ENCODE measurements around the gene TMEM233.
A peak's percentile ranks its signal among the peaks of the same experiment; 100 is the strongest.

TMEM233 gene

DNA sequence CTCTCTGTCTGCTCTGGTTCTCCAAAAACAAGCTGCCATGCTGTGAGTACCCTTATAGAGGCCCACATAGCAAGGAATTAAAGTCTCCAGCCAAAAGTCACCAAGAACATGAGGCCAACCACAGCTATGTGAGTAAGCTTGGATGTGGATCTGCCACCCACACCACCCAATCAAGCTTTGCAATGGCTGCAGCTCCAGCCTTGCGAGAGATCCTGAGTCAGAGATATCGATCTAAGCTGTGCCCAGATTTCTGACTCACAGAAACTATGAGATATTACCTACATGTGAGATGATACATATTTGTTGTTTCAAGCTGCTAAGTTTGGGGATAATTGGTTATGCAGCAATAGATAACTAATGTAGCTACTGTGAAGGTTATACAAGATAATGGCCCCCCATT is 15.5 kb upstream of the TMEM233 start:
- DNase-seq (ENCODE audit: insufficient read length) (no peak), FAIRE-seq (no peak)
- TF ChIP-seq TAF1 (IDR thresholded peaks at IDR 0.05; ENCODE audit: borderline replicate concordance, low read depth, low read length): no peak
- TF ChIP-seq POLR2AphosphoS5 (IDR thresholded peaks at IDR 0.05; ENCODE audit: low read depth, low read length): no peak
- TF ChIP-seq POLR2A (IDR thresholded peaks at IDR 0.05; ENCODE audit: low read depth, low read length): no peak

DNA sequence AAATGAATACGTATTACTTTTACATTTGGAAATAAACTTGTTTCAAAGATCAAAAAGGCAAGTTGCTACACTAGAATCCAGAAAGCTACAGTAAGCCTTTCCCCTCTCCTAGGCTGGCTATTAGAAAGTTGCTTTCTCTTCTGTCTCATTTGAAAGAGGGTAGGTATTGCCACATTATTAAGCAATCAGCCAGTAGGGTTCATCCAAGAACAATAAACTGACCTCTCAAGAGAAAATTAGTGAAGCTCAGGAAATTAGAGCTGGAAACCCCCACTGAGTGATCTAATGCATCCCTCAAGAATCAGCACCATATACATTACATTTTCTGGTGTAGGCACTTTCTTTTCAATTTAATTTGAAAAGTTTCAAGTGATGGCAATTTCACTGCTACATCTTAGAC is 4.5 kb upstream of the TMEM233 start:
- TF ChIP-seq POLR2A (IDR thresholded peaks at IDR 0.05; ENCODE audit: low read depth, low read length): no peak
- DNase-seq (ENCODE audit: insufficient read length) (no peak), FAIRE-seq (no peak)

DNA sequence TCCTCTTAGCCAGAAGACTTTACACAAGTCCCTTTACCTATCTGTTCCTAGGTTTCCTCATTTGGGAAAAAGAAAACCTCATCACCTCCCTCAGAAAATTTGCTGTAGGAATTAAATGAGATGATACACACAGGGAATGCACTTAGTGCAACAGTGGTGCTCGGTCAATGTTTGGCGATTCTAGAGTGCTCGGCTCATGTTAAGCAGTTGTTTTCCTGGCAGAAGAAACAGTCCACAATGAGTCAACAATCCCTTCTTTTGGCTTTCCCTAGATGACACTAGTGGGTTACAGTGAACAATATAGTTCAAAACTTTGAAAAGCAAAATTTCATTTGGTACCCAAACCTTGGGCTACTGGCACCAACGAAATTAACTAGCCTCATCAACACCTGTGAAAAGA is 3.9 kb upstream of the TMEM233 start:
- FAIRE-seq (no peak), DNase-seq (ENCODE audit: insufficient read length) (no peak)
- TF ChIP-seq POLR2AphosphoS5 (IDR thresholded peaks at IDR 0.05; ENCODE audit: low read depth, low read length) (no peak), POLR2A (IDR thresholded peaks at IDR 0.05; ENCODE audit: low read depth, low read length) (no peak), TAF1 (IDR thresholded peaks at IDR 0.05; ENCODE audit: borderline replicate concordance, low read depth, low read length) (no peak)

DNA sequence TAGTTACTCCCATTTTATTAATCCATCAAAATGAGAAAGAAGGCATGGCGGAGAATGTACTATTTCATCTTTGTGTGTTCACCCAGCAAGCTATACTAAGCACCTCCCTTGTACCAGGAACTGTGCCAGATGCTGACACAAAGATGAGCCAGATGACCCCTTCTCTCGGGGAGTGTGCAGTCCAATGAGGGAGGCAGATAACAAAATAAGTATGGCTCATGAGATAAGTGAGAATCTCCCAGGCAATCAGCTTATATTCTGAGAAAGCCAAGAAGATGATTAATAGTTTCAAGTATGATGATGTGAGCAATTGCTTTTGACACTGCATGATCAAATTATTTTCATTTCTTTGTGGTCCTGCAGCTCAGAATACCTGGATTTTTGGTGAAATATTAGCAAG is 1.3 kb upstream of the TMEM233 start:
- FAIRE-seq (no peak), DNase-seq (ENCODE audit: insufficient read length) (no peak)
- TF ChIP-seq POLR2A (IDR thresholded peaks at IDR 0.05; ENCODE audit: low read depth, low read length) (no peak), TAF1 (IDR thresholded peaks at IDR 0.05; ENCODE audit: borderline replicate concordance, low read depth, low read length) (no peak), POLR2AphosphoS5 (IDR thresholded peaks at IDR 0.05; ENCODE audit: low read depth, low read length) (no peak)

DNA sequence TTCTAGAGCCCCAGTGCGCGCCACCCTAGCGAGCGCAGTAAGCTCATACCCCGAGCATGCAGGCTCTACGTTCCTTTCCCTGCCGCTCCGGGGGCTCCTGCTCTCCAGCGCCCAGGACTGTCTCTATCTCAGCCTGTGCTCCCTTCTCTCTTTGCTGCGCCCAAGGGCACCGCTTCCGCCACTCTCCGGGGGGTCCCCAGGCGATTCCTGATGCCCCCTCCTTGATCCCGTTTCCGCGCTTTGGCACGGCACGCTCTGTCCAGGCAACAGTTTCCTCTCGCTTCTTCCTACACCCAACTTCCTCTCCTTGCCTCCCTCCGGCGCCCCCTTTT is 791 bp downstream of the TMEM233 start:
- no peak for FAIRE-seq

DNA sequence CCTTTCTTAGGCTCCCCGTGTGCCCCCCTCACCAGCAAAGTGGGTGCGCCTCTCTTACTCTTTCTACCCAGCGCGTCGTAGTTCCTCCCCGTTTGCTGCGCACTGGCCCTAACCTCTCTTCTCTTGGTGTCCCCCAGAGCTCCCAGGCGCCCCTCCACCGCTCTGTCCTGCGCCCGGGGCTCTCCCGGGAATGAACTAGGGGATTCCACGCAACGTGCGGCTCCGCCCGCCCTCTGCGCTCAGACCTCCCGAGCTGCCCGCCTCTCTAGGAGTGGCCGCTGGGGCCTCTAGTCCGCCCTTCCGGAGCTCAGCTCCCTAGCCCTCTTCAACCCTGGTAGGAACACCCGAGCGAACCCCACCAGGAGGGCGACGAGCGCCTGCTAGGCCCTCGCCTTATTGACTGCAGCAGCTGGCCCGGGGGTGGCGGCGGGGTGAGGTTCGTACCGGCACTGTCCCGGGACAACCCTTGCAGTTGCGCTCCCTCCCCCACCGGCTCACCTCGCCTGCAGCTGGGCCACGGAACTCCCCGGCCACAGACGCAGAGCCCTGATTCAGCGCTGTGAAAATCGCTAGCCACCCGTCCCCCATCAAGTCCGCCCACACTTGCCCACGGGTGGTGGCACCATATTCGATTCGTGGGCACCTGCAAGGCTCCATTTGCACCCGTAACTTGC is 1.3 kb downstream of the TMEM233 start:
- FAIRE-seq: no peak

More for the DNA sequence above, 791 bp downstream of the TMEM233 start:
- TF ChIP-seq TAF1 (IDR thresholded peaks at IDR 0.05; ENCODE audit: borderline replicate concordance, low read depth, low read length): no peak
- TF ChIP-seq POLR2A (IDR thresholded peaks at IDR 0.05; ENCODE audit: low read depth, low read length): no peak
- no peak for TF ChIP-seq POLR2AphosphoS5 (IDR thresholded peaks at IDR 0.05; ENCODE audit: low read depth, low read length)
- no peak for DNase-seq (ENCODE audit: insufficient read length)

DNA sequence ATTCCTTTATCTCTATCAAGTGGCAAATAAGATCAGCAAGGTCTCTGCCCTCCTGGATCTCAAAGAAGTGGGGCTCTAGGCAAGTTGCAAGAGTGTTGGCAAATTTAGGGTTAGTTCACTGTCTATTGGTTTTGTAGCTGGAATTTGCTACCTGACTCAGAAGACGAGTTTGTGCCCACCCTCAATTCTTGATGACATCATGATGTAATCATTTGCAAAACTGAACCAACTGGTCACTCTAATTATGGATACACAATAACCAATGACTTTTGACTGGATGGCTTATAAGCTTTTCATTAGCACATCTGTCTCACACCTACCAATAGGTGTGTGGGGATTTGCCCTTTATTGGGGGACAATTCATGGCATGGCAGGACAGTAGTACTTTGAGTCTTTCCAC is 4.6 kb downstream of the TMEM233 start:
- no peak for DNase-seq (ENCODE audit: insufficient read length)
- no peak for FAIRE-seq
- TF ChIP-seq POLR2AphosphoS5 (IDR thresholded peaks at IDR 0.05; ENCODE audit: low read depth, low read length): no peak
- no peak for TF ChIP-seq POLR2A (IDR thresholded peaks at IDR 0.05; ENCODE audit: low read depth, low read length)
- TF ChIP-seq TAF1 (IDR thresholded peaks at IDR 0.05; ENCODE audit: borderline replicate concordance, low read depth, low read length): no peak

More for the DNA sequence above, 1.3 kb downstream of the TMEM233 start:
- peak; percentile 11 for DNase-seq (ENCODE audit: insufficient read length)
- TF ChIP-seq POLR2A (IDR thresholded peaks at IDR 0.05; ENCODE audit: low read depth, low read length): no peak
- TF ChIP-seq POLR2AphosphoS5 (IDR thresholded peaks at IDR 0.05; ENCODE audit: low read depth, low read length): no peak
- TF ChIP-seq TAF1 (IDR thresholded peaks at IDR 0.05; ENCODE audit: borderline replicate concordance, low read depth, low read length): no peak

DNA sequence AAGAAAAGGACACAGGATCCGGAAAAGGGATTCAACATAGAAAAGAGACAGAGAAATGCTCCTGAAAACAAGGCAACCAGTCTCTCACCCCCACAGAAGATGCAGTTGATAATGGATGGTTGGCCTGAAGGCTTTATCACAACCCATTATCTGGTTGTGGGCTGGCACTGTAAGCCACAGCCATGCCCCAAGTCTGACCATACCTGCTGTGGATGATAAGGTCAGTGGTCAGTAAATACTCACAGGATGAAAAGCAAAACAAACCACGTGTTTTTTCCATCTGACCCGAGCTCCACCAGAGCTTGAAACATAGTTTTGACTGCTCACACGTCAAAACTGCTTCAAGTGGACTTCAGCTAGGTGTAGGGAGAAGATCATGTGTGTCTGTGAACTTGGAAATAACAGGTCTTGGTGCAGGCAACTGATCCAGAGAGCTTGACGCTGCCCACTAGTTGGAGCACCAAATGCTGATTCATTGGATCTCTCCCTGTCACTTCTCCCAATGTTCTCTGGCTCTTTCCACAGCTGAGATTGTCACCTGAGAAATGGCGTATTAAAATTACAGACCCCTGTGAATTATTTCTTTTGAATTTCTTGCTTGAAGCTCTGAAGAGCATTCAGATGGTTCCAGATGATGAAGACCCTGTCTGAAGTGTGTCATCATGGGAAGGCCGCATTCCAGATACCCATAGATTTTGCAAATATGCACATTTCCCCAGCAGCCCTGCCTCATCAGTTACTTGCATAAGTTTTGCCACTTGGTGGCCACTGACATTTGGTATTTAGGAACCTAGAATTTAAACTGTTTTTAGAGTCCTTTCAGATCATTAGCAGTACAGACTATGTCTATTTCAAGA is 8.5 kb downstream of the TMEM233 start:
- DNase-seq (ENCODE audit: insufficient read length) (no peak), FAIRE-seq (no peak)
- TF ChIP-seq POLR2AphosphoS5 (IDR thresholded peaks at IDR 0.05; ENCODE audit: low read depth, low read length): no peak

DNA sequence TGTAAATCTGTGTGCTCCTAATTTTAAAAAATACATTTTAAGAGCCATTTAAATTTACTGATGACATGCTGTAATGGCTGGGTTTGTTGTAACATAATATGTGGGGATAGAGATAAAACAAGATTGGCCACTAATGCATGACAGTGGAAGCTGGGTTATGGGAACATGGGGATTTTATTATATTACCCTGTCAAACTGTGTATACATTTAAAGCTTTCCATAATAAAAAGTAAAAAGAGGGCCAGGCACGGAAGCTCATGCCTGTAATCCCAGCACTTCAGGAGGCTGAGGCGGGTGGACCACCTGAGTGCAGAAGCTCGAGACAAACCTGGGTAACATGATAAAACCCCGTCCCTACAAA is 9.1 kb downstream of the TMEM233 start:
- FAIRE-seq (no peak), DNase-seq (ENCODE audit: insufficient read length) (no peak)
- TF ChIP-seq POLR2A (IDR thresholded peaks at IDR 0.05; ENCODE audit: low read depth, low read length) (no peak), POLR2AphosphoS5 (IDR thresholded peaks at IDR 0.05; ENCODE audit: low read depth, low read length) (no peak), TAF1 (IDR thresholded peaks at IDR 0.05; ENCODE audit: borderline replicate concordance, low read depth, low read length) (no peak)

DNA sequence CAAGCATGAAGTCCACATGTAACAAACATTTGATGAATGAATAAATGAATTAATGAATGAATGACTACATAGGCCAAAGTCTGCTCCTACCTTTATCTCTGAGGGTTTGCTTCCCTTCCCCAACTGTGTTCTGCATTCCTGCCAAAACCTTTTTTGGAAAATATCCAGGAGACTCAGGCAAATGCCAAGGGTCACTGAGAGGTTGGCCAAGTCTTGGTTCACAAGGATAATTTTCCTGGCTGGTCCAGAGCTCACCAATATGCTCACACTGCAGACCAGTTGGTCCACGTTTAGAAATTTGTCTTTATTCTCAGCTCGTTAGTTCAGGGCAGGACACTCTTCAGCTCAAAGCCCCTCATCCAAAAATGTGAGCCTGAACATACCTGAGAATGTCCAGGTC is 10.2 kb downstream of the TMEM233 start:
- DNase-seq (ENCODE audit: insufficient read length) (no peak), FAIRE-seq (no peak)
- TF ChIP-seq POLR2A (IDR thresholded peaks at IDR 0.05; ENCODE audit: low read depth, low read length): no peak

DNA sequence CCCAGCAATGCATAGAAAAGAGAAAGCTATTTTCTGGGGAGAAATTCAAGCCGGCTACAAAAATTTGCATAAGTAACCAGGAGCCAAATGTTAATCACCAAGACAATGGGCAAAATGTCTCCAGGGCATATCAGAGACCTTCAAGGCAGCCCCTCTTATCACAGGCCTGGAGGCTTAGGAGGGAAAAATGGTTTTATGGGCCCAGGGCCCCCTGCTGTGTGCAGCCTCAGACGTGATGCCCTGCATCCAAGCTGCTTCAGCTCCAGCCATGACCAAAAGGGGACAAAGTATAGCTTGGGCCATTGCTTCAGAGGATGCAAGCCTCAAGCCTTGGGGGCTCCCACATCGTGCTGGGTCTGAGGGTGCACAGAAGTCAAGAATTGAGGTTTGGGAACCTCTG is 15.8 kb downstream of the TMEM233 start:
- no peak for TF ChIP-seq POLR2A (IDR thresholded peaks at IDR 0.05; ENCODE audit: low read depth, low read length)
- TF ChIP-seq POLR2AphosphoS5 (IDR thresholded peaks at IDR 0.05; ENCODE audit: low read depth, low read length): no peak
- no peak for TF ChIP-seq TAF1 (IDR thresholded peaks at IDR 0.05; ENCODE audit: borderline replicate concordance, low read depth, low read length)
- FAIRE-seq (no peak), DNase-seq (ENCODE audit: insufficient read length) (no peak)

DNA sequence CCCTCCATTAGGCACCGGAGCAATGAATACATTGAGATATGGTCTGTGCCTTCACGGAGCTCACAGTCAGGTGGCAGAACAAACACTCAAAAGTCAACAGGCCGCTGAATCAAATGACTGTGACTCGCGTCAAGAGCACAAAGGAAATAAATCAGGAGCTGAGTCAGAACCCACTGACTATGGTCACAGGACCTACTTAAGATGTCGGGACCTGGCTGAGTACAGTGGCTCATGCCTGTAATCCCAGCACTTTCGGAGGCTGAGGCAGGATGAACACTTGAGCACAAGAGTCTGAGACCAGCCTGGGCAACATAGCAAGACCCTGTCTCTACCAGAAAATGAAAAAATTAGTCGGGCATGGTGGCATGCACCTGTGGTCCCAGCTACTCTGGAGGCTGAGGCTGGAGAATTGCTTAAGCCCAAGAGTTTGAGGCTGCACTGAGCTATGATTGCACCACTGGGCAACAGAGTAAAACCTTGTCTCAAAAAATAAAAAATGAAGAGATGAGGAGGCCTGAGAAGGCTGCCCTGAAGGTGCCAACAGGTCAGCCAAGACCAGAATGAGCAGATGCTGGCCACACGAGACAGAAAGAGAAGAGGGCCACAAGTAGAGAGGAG is 19.9 kb downstream of the TMEM233 start:
- no peak for DNase-seq (ENCODE audit: insufficient read length)
- FAIRE-seq: no peak

More for the DNA sequence above, 19.9 kb downstream of the TMEM233 start:
- TF ChIP-seq POLR2A (IDR thresholded peaks at IDR 0.05; ENCODE audit: low read depth, low read length) (no peak), POLR2AphosphoS5 (IDR thresholded peaks at IDR 0.05; ENCODE audit: low read depth, low read length) (no peak), TAF1 (IDR thresholded peaks at IDR 0.05; ENCODE audit: borderline replicate concordance, low read depth, low read length) (no peak)
